ENCODE results near the gene FHDC1. TPM values are rescaled to one million over a fixed set of nuclear protein-coding genes. Genes with fewer than 3 reads are reported as not detected.
A peak's percentile ranks its signal among the peaks of the same experiment; 100 is the strongest.

The FHDC1 gene
- total RNA-seq, 1 donor from 2014 or later = 3.7 TPM

DNA sequence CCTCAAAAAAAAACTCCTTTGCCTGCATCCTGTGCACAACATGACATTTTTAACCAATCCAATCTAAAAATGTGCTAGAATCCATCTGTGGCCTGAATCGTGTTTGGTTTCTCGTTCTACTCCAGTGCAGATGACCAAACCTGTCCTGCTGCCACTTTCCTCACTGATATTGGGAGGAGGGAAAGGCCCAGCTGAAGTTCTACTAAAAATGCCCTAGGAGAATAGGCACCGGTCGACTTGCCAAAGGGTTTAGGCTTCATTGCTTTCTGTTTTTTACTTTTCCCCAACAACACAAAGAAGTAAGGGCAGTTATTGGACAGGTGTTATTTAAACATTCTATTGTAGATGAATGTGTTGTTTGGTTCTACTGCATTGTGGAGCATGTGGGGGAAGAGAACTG lies 7.8 kb upstream of the FHDC1 start:
- Histone ChIP-seq H3K4me1 (ENCODE audit: control insufficient read depth in 3 of 3, insufficient read depth in 3 of 3, low read length in 3 of 3) (no peaks in the 10 kb centered on the region), H3K9ac (ENCODE audit: low read depth in 1 of 3, low read length in 3 of 3) (no peak overlapping the region), H3K36me3 (ENCODE audit: control insufficient read depth in 3 of 3, insufficient read depth in 3 of 3, low read length in 3 of 3) (no peaks in the 10 kb centered on the region), H3K27ac (ENCODE audit: low read depth, low read length) (no peak overlapping the region), H3K9me3 (ENCODE audit: control insufficient read depth in 3 of 3, low read length in 3 of 3) (no peaks in the 10 kb centered on the region), H3K27me3 (ENCODE audit: control insufficient read depth in 3 of 3, insufficient read depth in 3 of 3, low read length in 3 of 3) (peaks cover 0 to 6% (median 0%) of the 10 kb centered on the region in 3 donors), H3K4me3 (ENCODE audit: low read length in 3 of 3) (no peak overlapping the region)

GRCh38 chr4:152929888-152930287 lies 6.2 kb upstream of the FHDC1 start:
- no peaks in the 10 kb centered on the region for H3K36me3 ChIP-seq (ENCODE audit: control insufficient read depth in 3 of 3, insufficient read depth in 3 of 3, low read length in 3 of 3)

DNA sequence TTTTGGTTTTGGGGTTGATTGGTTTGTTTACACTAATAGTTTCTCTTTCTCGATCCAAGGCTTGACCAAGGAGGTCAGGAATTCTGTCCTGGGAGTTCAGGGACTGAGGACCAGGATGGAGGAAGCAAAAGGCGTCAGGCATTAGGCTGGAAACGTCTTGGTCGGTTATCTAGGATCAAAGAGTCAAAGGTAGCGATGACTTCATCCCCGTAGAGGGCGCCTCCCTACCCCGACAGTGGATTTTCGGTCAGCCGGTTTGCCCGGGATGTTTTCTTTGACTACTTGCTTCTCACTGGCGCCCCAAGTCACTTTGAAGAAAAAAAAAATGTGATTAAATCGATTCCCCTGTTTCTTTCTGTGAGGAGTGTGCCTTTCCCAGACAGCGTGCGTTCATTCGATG lies 980 bp upstream of the FHDC1 start:
- Histone ChIP-seq H3K9ac (ENCODE audit: low read depth in 1 of 3, low read length in 3 of 3) (no peak overlapping the region), H3K4me3 (ENCODE audit: low read length in 3 of 3) (no peak overlapping the region), H3K9me3 (ENCODE audit: control insufficient read depth in 3 of 3, low read length in 3 of 3) (no peaks in the 10 kb centered on the region), H3K36me3 (ENCODE audit: control insufficient read depth in 3 of 3, insufficient read depth in 3 of 3, low read length in 3 of 3) (no peaks in the 10 kb centered on the region), H3K27ac (ENCODE audit: low read depth, low read length) (no peak overlapping the region), H3K4me1 (ENCODE audit: control insufficient read depth in 3 of 3, insufficient read depth in 3 of 3, low read length in 3 of 3) (peaks cover 11 to 16% (median 15%) of the 10 kb centered on the region in 3 donors), H3K27me3 (ENCODE audit: control insufficient read depth in 3 of 3, insufficient read depth in 3 of 3, low read length in 3 of 3) (peaks cover 26 to 52% (median 42%) of the 10 kb centered on the region in 3 donors)

More at GRCh38 chr4:152929888-152930287, 6.2 kb upstream of the FHDC1 start:
- no peaks in the 10 kb centered on the region for H3K9me3 ChIP-seq (ENCODE audit: control insufficient read depth in 3 of 3, low read length in 3 of 3)
- peaks cover 0 to 12% (median 11%) of the 10 kb centered on the region in 3 donors for H3K27me3 ChIP-seq (ENCODE audit: control insufficient read depth in 3 of 3, insufficient read depth in 3 of 3, low read length in 3 of 3)
- no peak overlapping the region for H3K9ac ChIP-seq (ENCODE audit: low read depth in 1 of 3, low read length in 3 of 3)
- H3K4me1 ChIP-seq (ENCODE audit: control insufficient read depth in 3 of 3, insufficient read depth in 3 of 3, low read length in 3 of 3) = no peaks in the 10 kb centered on the region
- H3K27ac ChIP-seq (ENCODE audit: low read depth, low read length) = no peak overlapping the region
- no peak overlapping the region for H3K4me3 ChIP-seq (ENCODE audit: low read length in 3 of 3)

DNA sequence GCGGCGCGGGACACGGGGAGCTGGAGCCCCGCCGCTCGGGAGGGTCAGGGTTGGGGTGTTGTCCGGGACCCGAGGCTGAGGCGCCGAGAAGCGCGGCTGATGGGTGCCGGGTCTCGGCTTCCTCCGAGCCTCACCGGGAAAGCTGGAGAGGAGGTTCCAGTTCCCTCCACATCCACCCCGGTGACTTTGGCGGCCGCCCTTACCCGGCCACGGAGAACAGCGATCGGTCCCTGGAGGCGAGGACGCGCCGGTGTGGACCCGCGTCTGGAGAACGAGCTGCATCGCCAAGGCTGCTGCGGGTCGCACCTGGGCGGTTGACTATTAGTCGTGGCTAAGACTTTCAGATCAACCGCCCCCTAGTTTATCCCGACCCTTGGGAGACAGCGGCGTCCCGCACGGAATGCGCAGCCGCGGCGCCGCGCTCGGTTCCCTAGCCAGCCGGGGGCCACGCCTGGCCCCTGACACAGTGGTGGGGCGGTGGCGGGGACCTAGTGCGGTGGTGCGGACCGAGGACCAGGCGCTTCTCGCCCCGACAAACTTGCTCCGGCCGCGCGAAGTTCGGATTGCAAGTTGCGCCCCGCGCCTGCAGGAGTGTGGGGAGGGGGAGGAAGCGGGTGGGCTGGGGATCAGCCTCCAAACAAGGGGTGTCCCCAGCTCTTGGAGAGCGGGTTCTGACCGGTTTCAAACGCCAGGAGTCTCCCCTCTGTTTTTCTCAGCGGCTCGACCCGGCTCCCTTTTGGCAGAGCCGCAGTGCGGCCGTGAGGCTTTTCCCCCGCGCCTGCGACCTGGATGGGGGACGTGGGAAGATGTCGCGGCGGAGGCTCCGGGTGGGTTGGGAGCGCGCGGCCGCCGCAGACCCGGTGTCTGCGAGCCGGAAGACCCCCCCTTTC lies 568 bp downstream of the FHDC1 start:
- H3K9me3 ChIP-seq (ENCODE audit: control insufficient read depth in 3 of 3, low read length in 3 of 3) = no peaks in the 10 kb centered on the region
- H3K27me3 ChIP-seq (ENCODE audit: control insufficient read depth in 3 of 3, insufficient read depth in 3 of 3, low read length in 3 of 3) = peaks cover 26 to 52% (median 45%) of the 10 kb centered on the region in 3 donors
- peak overlapping the region; percentile 63 to 77 (median 72) for H3K4me3 ChIP-seq (ENCODE audit: low read length in 3 of 3)
- H3K27ac ChIP-seq (ENCODE audit: low read depth, low read length) = no peak overlapping the region
- H3K9ac ChIP-seq (ENCODE audit: low read depth in 1 of 3, low read length in 3 of 3) = peak overlapping the region in 2 of 3 donors; percentile 45 to 50
- H3K4me1 ChIP-seq (ENCODE audit: control insufficient read depth in 3 of 3, insufficient read depth in 3 of 3, low read length in 3 of 3) = peaks cover 11 to 16% (median 15%) of the 10 kb centered on the region in 3 donors
- no peaks in the 10 kb centered on the region for H3K36me3 ChIP-seq (ENCODE audit: control insufficient read depth in 3 of 3, insufficient read depth in 3 of 3, low read length in 3 of 3)

GRCh38 chr4:152937336-152938236 lies 1.5 kb downstream of the FHDC1 start:
- Histone ChIP-seq H3K4me3 (ENCODE audit: low read length in 3 of 3) (peak overlapping the region; percentile 68 to 77 (median 72)), H3K9ac (ENCODE audit: low read depth in 1 of 3, low read length in 3 of 3) (peak overlapping the region in 1 of 3 donors; percentile 45), H3K27ac (ENCODE audit: low read depth, low read length) (peak overlapping the region; percentile 36), H3K27me3 (ENCODE audit: control insufficient read depth in 3 of 3, insufficient read depth in 3 of 3, low read length in 3 of 3) (peaks cover 26 to 52% (median 45%) of the 10 kb centered on the region in 3 donors), H3K9me3 (ENCODE audit: control insufficient read depth in 3 of 3, low read length in 3 of 3) (no peaks in the 10 kb centered on the region), H3K36me3 (ENCODE audit: control insufficient read depth in 3 of 3, insufficient read depth in 3 of 3, low read length in 3 of 3) (no peaks in the 10 kb centered on the region), H3K4me1 (ENCODE audit: control insufficient read depth in 3 of 3, insufficient read depth in 3 of 3, low read length in 3 of 3) (peaks cover 11 to 16% (median 15%) of the 10 kb centered on the region in 3 donors)

GRCh38 chr4:152938237-152938947 lies 2.3 kb downstream of the FHDC1 start:
- Histone ChIP-seq H3K36me3 (ENCODE audit: control insufficient read depth in 3 of 3, insufficient read depth in 3 of 3, low read length in 3 of 3) (no peaks in the 10 kb centered on the region), H3K9me3 (ENCODE audit: control insufficient read depth in 3 of 3, low read length in 3 of 3) (no peaks in the 10 kb centered on the region), H3K4me1 (ENCODE audit: control insufficient read depth in 3 of 3, insufficient read depth in 3 of 3, low read length in 3 of 3) (peaks cover 11 to 16% (median 15%) of the 10 kb centered on the region in 3 donors), H3K9ac (ENCODE audit: low read depth in 1 of 3, low read length in 3 of 3) (no peak overlapping the region), H3K27me3 (ENCODE audit: control insufficient read depth in 3 of 3, insufficient read depth in 3 of 3, low read length in 3 of 3) (peaks cover 26 to 52% (median 45%) of the 10 kb centered on the region in 3 donors), H3K27ac (ENCODE audit: low read depth, low read length) (no peak overlapping the region), H3K4me3 (ENCODE audit: low read length in 3 of 3) (peak overlapping the region; percentile 68 to 77 (median 72))

DNA sequence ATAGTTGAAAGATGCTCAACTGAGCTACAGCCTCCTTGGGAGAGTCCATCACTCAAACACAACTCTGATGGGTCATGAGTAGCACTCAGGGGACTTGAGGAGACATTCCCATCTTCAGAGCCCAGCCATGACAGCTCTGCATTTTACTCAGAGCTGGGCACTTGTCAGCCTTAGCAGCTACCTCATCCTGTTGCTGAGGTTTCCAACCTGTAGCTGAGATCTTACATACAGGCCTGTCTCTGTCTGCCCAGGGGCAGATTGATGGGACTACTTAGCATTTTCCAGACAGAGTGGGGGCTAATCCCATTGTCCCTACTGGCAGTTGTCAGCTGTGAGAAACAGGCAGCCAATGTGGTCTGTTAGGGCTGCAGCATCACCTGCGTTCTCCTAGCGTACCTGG lies 3.5 kb downstream of the FHDC1 start:
- no peaks in the 10 kb centered on the region for H3K36me3 ChIP-seq (ENCODE audit: control insufficient read depth in 3 of 3, insufficient read depth in 3 of 3, low read length in 3 of 3)
- no peak overlapping the region for H3K9ac ChIP-seq (ENCODE audit: low read depth in 1 of 3, low read length in 3 of 3)
- H3K4me3 ChIP-seq (ENCODE audit: low read length in 3 of 3) = no peak overlapping the region
- H3K27me3 ChIP-seq (ENCODE audit: control insufficient read depth in 3 of 3, insufficient read depth in 3 of 3, low read length in 3 of 3) = peaks cover 26 to 50% (median 37%) of the 10 kb centered on the region in 3 donors
- no peaks in the 10 kb centered on the region for H3K9me3 ChIP-seq (ENCODE audit: control insufficient read depth in 3 of 3, low read length in 3 of 3)
- no peak overlapping the region for H3K27ac ChIP-seq (ENCODE audit: low read depth, low read length)
- peaks cover 13 to 16% (median 15%) of the 10 kb centered on the region in 3 donors for H3K4me1 ChIP-seq (ENCODE audit: control insufficient read depth in 3 of 3, insufficient read depth in 3 of 3, low read length in 3 of 3)

- H3K4me3 ChIP-seq (ENCODE audit: low read length in 3 of 3) = no peak overlapping the region
- no peaks in the 10 kb centered on the region for H3K36me3 ChIP-seq (ENCODE audit: control insufficient read depth in 3 of 3, insufficient read depth in 3 of 3, low read length in 3 of 3)
- H3K4me1 ChIP-seq (ENCODE audit: control insufficient read depth in 3 of 3, insufficient read depth in 3 of 3, low read length in 3 of 3) = peaks cover 15 to 17% (median 16%) of the 10 kb centered on the region in 3 donors
- peaks cover 26 to 42% (median 29%) of the 10 kb centered on the region in 3 donors for H3K27me3 ChIP-seq (ENCODE audit: control insufficient read depth in 3 of 3, insufficient read depth in 3 of 3, low read length in 3 of 3)
- no peak overlapping the region for H3K27ac ChIP-seq (ENCODE audit: low read depth, low read length)
- no peaks in the 10 kb centered on the region for H3K9me3 ChIP-seq (ENCODE audit: control insufficient read depth in 3 of 3, low read length in 3 of 3)
- H3K9ac ChIP-seq (ENCODE audit: low read depth in 1 of 3, low read length in 3 of 3) = no peak overlapping the region
These were observed 4.3 kb downstream of the FHDC1 start for GRCh38 chr4:152940461-152940860.

GRCh38 chr4:152941411-152941810 lies 5.3 kb downstream of the FHDC1 start:
- H3K9ac ChIP-seq (ENCODE audit: low read depth in 1 of 3, low read length in 3 of 3) = no peak overlapping the region
- H3K4me3 ChIP-seq (ENCODE audit: low read length in 3 of 3) = no peak overlapping the region
- no peaks in the 10 kb centered on the region for H3K9me3 ChIP-seq (ENCODE audit: control insufficient read depth in 3 of 3, low read length in 3 of 3)
- peaks cover 24 to 32% (median 26%) of the 10 kb centered on the region in 3 donors for H3K27me3 ChIP-seq (ENCODE audit: control insufficient read depth in 3 of 3, insufficient read depth in 3 of 3, low read length in 3 of 3)
- H3K4me1 ChIP-seq (ENCODE audit: control insufficient read depth in 3 of 3, insufficient read depth in 3 of 3, low read length in 3 of 3) = peaks cover 8 to 14% (median 10%) of the 10 kb centered on the region in 3 donors
- no peak overlapping the region for H3K27ac ChIP-seq (ENCODE audit: low read depth, low read length)
- H3K36me3 ChIP-seq (ENCODE audit: control insufficient read depth in 3 of 3, insufficient read depth in 3 of 3, low read length in 3 of 3) = no peaks in the 10 kb centered on the region
